ENCODE measurements around the gene RECQL5. TPM values are rescaled to one million over a fixed set of nuclear protein-coding genes. Genes with fewer than 3 reads are reported as not detected.

RECQL5 gene
- total and polyA plus RNA-seq, 7 donors, result 5.1 to 30.1 (median 11.1) TPM

DNA sequence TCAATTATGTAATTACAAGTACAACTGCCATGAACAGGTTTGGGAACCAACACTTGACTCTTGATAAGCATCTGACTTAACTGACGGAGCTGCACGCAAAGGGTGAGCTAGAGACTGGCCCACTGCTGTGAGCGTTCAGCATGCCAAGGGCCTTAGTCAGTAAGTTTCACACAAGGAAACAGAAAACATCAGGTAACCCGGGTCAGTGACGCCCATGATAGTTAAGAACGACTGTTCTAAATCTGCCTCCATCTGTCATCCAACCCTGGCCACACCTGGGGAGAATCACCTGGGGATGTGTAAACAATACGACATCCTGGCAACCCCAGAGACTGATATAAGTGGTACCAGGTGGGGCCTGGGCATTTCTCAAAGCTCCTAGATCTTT, 21.5 kb downstream of the RECQL5 start:
- intact Hi-C loops (cut with DNase I), result no loop called here
- no peaks in the 10 kb centered on the region for H3K4me1 ChIP-seq
- TF ChIP-seq, protein P1, sequence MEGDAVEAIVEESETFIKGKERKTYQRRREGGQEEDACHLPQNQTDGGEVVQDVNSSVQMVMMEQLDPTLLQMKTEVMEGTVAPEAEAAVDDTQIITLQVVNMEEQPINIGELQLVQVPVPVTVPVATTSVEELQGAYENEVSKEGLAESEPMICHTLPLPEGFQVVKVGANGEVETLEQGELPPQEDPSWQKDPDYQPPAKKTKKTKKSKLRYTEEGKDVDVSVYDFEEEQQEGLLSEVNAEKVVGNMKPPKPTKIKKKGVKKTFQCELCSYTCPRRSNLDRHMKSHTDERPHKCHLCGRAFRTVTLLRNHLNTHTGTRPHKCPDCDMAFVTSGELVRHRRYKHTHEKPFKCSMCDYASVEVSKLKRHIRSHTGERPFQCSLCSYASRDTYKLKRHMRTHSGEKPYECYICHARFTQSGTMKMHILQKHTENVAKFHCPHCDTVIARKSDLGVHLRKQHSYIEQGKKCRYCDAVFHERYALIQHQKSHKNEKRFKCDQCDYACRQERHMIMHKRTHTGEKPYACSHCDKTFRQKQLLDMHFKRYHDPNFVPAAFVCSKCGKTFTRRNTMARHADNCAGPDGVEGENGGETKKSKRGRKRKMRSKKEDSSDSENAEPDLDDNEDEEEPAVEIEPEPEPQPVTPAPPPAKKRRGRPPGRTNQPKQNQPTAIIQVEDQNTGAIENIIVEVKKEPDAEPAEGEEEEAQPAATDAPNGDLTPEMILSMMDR (IDR thresholded peaks at IDR 0.05), result no peak
- TF ChIP-seq POLR2A (IDR thresholded peaks at IDR 0.05) (no peak), EP300 (IDR thresholded peaks at IDR 0.05) (no peak), POLR2AphosphoS5 (IDR thresholded peaks at IDR 0.05) (no peak)
- H3K4me3 ChIP-seq, result no peak overlapping the region
- H3K9me3 ChIP-seq, result no peaks in the 10 kb centered on the region
- H3K36me3 ChIP-seq, result peaks cover 0 to 39% (median under 1%) of the 10 kb centered on the region in 4 donors
- 21 to 65% methylated on average over 7 of the region's 7 CpGs for WGBS, 2 donors
- H3K27ac ChIP-seq, result peak overlapping the region in 1 of 4 donors; percentile 11
- no peaks in the 10 kb centered on the region for H3K27me3 ChIP-seq
- peak; percentile 37 for DNase-seq

DNA sequence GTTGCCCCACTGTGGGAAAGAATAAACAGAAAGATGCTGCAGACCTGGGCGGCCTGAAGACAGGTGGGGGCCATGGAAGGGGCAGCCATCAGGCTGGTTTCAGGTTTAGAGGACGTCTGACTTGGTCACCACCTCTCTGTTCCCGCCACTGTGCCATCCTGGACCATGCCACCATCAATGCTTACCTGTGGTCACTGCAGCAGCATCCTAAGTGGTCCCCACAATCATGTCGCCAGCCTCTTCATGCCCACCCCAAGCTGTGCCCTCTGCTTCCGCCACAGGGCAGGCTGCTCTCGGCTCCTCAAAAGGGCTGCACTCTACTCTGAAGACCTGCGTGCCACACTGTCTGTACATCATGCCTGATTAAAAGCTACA, 23.3 kb downstream of the RECQL5 start:
- WGBS, 2 donors, result 94% methylated on average over 7 of the region's 7 CpGs
- Histone ChIP-seq H3K9me3 (no peaks in the 10 kb centered on the region), H3K4me3 (no peak overlapping the region), H3K4me1 (no peaks in the 10 kb centered on the region), H3K27ac (no peak overlapping the region), H3K36me3 (peaks cover 0 to 22% (median 0%) of the 10 kb centered on the region in 4 donors), H3K27me3 (no peaks in the 10 kb centered on the region)
- TF ChIP-seq, protein P1 (IDR thresholded peaks at IDR 0.05), result no peak
- no peak for TF ChIP-seq POLR2AphosphoS5 (IDR thresholded peaks at IDR 0.05)
- TF ChIP-seq EP300 (IDR thresholded peaks at IDR 0.05), result no peak
- no peak for TF ChIP-seq POLR2A (IDR thresholded peaks at IDR 0.05)
- intact Hi-C loops (cut with DNase I), result no loop called here
- DNase-seq, result no peak

DNA sequence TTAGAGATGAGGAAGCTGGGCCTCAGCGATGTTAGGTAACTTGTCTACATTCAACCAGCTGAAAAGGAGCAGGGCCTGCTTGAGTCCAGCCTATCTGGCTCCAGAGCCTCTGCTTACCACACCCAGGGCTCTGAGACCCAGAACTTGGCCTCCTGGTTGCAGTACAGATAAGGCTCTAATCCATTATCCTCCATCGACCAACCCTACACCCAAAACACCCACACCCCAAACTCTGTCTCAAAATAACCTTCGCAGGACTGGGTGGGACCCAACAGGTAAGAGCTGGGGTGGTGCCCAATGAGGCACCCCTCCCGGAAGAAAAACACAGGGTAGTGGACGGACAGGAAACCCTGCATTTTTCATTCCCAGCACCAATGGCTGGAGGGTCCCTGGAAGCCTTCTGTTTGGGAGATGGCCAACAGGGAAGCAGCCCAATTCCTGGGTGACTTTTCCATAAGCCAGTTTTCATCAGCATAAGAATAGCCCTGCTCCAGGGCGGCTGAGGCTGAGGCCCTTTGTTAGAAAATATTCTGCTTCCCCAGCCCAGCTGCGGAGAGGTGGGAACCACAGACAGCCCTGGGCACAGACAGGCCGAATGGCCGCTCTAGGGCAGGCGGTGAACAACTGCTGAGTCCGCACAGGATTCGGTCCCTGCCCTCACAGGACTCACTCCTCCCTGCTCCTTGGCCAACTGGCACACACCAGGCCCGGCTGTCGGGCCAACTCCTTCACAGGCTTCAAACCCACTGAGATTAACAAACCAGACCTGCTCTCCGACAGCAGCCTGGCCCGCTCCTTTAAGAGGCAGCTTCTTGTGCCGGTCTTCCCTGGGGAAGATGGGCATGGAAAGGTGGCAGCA, 23.9 kb downstream of the RECQL5 start:
- no peak for DNase-seq
- no peaks in the 10 kb centered on the region for H3K9me3 ChIP-seq
- peaks cover 0 to 26% (median 0%) of the 10 kb centered on the region in 4 donors for H3K36me3 ChIP-seq
- TF ChIP-seq, protein P1 (IDR thresholded peaks at IDR 0.05), result no peak
- no peak for TF ChIP-seq POLR2AphosphoS5 (IDR thresholded peaks at IDR 0.05)
- no peak for TF ChIP-seq EP300 (IDR thresholded peaks at IDR 0.05)
- no peak for TF ChIP-seq POLR2A (IDR thresholded peaks at IDR 0.05)
- no peaks in the 10 kb centered on the region for H3K27me3 ChIP-seq
- H3K4me1 ChIP-seq, result no peaks in the 10 kb centered on the region
- H3K4me3 ChIP-seq, result no peak overlapping the region
- 74 to 88% methylated on average over 17 of the region's 17 CpGs for WGBS, 2 donors
- H3K27ac ChIP-seq, result no peak overlapping the region
- intact Hi-C loops (cut with DNase I), result no loop called here

DNA sequence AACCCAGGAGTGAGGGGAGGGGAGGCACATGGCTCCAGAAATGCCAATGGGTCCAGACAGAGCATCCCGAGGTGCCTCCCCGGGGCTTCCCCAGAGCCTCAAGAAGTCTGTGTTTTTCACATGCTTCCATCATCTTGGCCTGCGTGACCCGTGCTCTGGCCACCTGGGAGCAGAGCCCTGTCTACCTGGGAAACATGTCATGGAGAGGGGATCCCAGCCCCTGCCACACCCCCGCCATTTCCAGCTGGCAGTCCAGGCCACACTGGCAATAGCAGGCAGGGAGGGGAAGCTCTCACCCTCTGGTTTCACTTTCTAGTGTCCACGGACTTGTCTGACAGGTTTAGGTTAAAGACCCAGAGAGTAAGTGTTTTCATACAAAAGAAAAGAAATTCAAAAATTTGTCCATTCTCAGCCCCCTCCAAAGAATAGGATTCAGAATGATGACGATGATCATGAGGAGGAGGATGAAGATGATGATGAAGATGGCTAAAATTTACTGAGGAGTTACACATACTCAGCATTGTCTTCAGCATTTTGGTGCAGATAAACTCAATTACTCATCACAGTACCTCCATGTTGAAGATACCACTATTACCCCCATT, 24.7 kb downstream of the RECQL5 start:
- Histone ChIP-seq H3K27ac (no peak overlapping the region), H3K9me3 (no peaks in the 10 kb centered on the region), H3K4me3 (no peak overlapping the region), H3K36me3 (peaks cover 0 to 23% (median 0%) of the 10 kb centered on the region in 4 donors), H3K4me1 (peaks cover 0 to 4% (median 0%) of the 10 kb centered on the region in 4 donors), H3K27me3 (no peaks in the 10 kb centered on the region)
- TF ChIP-seq, protein P1 (IDR thresholded peaks at IDR 0.05), result no peak
- TF ChIP-seq EP300 (IDR thresholded peaks at IDR 0.05) (no peak), POLR2A (IDR thresholded peaks at IDR 0.05) (no peak), POLR2AphosphoS5 (IDR thresholded peaks at IDR 0.05) (no peak)
- 33 to 74% methylated on average over 7 of the region's 7 CpGs for WGBS, 2 donors
- DNase-seq, result no peak
- intact Hi-C loops (cut with DNase I), result no loop called here

Measured in sigmoid colon (tissue), 7 donors.